Femur (tissue), 1 donor: ENCODE data around the gene KCNA2.

ENCODE experiments used
- DNase-seq: peaks from one replicate; pipeline ENCODE4 v3.0.0-alpha.2; 2017

Gene KCNA2

DNA sequence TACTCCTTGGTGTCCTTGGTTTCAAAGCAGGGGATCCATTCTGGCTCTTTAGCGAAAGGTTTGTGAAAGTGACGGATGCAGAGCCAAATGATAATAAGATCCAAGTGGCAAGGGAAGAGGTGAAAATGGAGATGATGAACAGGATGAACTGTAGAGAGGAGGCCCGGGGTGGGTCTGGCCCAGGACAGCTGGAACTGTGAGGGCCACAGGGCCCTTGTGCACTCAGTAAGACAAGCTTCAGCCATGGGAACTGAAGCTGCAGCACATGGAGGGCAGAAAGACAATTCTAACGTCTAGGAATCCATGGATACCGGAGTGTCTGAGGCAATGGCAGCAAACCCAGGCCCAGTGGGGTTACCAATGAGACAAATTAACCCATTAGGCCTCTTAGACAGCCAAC is 4.8 kb downstream of the KCNA2 start:
- no peak for DNase-seq

DNA sequence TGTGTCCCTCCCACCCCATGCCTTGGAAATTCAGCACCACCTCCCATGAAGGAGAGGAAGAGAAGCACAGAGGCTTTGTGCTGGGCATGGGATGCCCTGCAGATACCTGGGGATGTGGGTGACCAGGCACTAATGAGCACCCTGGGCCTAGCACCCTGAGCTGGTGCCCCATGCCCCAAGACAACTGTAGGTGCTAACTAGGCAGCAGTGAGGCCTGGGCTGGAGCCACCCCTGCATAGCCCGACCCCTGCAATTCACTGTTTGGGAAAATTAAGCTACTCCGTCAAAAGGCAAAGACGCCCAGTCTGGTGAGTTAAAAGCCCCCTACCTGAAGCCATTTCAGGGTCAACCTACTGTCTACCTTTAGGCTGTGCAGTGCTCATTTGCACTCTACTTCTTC is 5.4 kb downstream of the KCNA2 start:
- DNase-seq = no peak

DNA sequence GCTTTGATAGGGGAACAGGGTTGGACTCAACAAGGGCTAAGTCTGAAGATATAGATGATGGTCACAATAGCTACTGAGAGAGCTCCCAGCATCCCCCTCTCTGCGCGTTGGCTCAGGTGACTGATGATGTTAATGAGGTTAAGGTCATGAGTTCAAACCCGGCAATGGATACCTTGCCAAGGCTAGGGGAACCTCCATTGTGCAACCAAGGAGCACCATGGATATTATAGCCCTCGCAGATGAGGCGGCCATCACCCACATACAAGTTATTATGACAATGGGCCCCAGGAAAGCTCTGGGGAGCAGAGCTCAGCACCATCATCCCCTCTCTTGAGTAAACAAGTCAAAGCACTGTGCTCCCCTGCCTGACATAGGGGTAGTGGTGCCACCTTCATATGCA is 8.2 kb downstream of the KCNA2 start:
- no peak for DNase-seq

DNA sequence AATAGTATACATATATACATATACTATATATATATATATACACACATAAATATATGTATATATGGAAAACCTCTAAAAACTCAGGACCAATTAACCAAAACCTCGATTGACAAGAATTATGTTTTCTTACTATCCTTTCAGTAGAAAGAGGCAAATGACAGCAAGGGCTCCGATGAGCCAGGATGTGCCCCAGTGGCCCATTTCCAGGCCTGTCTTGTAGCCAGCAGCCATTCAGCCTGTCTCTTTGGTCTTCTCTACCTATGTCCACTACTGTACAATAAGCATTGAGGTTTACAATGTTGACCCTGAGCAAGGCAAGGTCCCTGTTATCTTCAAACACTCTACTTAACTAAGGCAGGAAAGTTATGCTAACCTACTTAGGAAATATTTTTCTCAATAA is 9.8 kb downstream of the KCNA2 start:
- DNase-seq = no peak

DNA sequence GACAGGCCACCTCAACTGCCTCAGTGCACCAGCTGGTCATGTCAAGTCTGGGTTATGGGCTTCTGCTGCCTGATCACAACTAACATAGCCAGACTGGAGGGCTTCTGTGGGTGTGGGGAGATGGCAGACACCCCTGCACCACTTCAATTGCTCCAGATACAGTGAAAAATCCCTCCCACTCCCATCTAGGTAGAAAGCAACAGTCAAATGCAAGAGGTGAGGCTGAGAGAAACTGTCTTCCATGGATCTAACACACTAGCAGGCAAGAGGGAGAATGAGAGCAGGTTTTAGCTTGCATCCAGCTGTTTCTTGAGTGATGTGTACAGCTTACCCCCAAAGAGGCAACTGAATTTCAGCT is 10.8 kb downstream of the KCNA2 start:
- no peak for DNase-seq

DNA sequence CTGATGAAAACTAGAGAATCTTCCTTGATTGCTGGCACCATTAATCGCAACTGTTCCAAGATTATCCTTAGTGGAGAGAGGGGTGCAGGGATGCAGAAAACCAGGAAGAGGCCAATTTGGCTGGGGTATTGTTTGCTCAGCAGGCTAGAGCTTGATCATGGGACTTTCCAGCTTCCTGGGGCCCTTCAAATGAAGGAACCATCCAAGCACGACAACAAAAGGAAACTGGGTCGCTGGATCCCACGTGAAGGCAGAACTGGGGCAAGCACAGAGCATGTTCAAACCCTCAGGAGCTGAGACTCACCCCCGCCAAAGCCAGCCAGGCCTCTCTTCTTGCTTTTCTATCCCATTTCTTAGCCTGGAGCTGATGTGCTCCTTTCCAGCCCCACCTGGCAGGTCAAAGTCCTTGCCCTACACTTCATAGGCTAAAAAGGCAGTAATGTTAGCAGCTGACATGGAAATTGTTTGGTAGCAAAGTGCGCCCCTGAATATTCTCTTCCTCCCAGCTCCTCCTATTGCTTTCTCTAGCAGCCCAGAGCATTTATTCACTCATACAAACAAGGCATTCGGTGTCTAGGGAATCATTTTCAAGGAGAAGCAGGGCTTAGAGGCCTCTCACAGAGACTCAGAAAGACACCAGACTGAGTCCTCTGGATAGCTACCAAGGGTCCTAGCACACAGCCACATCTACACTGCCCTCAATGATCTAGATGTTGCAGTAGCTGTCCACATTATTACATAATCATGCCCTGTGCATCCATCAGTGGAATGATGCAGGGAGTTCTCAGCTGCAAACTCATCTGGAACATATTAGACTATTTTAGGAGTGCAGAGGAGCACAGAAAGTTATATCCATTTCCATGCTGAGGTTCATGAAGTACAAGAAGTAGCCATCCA is 11.5 kb downstream of the KCNA2 start:
- no peak for DNase-seq

DNA sequence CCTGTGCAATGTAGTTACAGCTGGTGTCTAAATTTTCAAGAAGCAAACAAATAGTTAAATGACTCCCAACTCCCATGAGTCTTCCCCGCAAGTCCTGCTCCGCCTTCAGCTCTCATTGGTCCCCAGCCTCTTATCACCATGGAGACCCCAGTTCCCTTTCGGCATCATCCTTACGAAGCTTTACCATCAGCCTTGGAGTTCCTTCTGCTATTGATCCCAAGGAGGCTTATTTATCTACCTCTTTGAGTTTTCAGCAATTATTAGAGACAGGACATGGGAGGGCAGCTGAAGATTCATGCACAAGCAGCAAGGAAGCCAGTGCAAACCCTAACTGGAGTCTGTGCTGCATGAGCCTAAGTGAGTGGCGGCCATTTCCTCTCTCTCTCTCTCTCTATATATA is 12.3 kb downstream of the KCNA2 start:
- DNase-seq = no peak

DNA sequence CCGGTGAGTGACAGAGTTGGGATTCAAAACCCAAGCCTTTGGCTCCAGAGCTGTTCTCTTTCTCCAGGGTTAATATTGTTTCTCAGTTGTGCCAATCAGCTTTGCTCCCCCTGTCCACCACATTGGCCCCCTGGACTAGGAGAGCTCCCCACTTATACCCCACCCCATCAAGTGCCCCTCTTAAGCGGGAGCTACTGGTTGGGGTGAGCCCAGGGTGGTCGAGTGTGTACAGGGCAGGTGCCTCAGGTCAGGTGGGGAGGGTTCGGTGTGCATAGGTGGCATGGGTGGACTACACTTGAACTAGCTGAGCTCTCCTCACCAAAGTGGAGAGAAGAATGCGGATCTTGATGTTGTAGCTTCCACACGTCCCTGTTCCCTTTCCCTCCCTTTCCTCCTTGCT is 14.2 kb downstream of the KCNA2 start:
- no peak for DNase-seq

DNA sequence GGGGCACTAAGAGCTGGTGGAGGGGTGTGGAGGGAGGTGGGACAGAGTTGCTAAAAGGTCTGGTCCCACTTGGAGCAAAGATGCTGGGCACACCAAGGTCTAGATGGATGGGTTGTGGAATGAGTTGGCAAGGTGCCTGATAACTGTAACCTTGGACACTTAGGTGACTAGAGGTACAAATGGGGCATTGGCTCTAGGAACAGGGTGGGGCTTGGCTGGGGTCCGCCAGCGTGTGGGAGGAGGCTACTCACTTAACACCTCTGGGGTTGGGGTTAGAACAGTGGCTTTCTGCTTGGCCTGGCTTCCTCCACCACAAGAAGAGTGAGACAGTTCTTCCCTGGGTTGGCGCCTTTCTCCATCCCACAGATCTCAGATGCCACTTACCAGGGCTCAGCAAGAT is 17.2 kb downstream of the KCNA2 start:
- DNase-seq = no peak

DNA sequence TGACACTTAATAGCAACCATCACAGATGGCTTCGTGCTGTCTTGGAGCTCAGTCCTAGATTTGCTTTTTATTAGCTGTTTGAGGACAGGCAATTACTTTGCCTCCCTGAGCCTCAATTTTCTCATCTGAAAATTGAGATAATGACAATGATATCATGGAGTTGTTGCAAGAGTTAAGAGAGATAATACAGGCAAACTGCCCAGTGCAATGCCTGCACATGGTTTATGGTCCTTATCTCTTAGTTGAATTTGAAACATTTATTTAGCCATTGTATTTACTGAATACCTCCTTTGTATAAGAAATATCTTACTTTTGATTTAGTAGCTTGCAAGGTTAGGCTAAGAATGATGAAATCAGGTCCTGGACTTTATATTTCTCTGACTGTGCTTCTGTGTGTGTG is 17.7 kb downstream of the KCNA2 start:
- no peak for DNase-seq

DNA sequence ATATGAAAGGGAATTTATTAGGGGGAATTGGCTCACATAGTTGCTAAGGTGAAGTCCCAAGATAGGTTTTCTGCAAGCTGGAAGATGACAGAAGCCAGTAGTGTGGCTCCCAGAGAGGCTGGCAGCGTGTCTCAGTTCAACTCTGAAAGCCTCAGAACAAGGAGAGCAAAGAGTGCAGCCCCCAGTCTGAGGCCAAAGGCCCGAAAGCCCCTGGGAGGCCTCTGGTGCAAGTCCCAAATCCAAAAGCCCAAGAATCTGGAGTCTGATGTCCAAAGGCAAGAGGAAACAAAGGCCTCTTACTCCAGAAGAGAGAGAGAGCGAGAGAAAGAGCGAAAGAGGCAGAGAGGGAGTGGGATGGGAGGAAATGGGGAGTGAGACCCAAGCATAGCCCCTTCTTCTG is 18.3 kb downstream of the KCNA2 start:
- DNase-seq = no peak

DNA sequence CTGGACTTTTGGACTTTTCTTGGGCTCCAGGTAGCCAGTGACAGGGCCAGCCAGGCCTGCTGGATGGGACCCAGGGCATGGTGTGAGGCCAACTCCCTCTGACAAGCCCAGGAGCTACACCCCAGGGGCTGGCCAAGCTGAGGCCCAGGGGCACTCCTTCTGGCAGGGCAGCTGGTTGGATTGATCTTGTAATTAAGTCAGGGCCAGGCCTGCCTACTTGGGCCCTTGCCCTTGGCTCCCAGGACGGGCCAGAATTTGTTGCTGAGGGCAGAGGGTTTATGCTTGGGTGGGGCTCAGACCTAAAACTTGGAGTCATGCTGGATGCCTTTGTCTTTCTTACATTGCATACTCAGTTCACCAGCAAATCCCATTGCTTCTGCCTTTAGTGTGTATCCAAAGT is 20.7 kb downstream of the KCNA2 start:
- no peak for DNase-seq

DNA sequence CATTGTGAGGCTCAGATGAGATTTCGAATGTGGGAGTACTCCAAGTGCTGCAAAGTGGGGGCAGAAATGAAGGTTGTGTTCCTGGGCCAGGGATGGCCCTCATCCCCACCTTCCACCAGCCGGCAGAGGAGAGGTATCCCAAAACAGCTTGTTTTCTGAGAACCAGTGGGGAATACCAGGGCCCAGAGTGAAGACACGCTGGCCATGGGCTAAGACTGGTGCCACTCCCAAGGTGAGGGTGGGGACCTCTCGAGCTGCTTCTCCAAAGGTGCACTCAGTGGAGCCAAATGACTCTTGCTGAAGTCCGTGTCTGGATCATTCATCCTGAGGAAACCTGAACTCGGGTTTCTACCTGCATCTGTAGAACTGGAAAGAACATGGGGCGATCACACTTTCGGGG is 22.1 kb downstream of the KCNA2 start:
- DNase-seq = peak; percentile 3

DNA sequence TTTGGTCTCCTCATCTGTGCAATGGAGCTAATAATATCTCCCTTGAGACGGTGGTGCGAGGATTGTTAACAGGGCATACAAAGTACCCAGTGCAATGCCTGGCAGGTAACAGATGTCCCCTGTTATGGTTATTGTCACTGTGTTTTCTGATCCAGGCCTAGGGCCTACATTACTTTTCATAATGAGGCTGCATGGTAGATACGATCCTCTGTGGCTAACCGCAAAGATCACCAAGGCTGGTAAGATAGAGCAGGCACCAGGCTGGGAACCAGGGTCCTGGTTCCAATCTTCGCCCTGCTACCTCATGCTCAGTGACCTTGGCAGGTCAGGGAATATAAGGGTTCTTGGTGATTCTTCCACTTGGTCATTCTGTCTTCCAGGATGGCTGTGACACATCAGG is 22.7 kb downstream of the KCNA2 start:
- DNase-seq = no peak

DNA sequence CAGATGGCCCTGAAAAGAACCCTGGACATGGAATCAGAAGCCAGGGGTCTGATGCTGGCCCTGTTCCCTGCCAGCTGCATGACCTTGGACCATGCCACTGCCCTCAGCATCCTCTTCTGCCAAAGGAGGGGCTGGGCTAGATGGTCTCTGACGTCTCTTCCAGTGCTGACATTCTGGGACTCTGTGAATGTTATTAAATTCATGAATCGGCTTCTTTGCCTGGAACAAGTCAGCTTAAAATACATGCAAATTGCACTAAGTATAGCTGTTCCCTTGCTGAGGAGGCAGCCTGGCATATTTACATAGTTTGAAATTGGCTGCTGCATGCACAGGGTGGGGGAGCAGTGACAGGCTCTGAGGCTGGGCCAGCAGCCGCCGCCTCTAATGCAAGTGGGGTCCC is 23.8 kb downstream of the KCNA2 start:
- peak; percentile 19 for DNase-seq

DNA sequence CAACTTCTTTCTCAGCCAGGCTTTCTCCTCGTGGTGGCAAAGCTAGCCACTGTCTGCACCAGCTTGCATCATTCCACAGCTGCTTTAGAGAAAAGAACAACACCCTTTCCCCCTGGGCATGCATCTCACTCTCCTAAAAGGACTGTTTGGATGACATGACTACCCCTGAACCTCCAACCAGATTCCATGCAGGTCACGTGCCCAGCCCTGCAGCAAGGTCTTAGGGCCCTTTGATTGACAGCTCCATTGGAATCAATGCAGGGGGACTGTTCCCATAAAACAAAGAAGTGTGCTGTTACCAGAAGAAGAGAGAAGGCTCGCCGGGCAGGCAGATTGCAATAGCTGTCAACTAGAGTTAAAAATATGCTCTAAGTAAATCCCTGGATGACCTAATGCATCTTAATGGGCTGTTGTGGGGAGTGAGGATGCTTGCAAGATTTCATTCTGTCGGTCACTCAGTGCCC is 24.4 kb downstream of the KCNA2 start:
- peak; percentile 8 for DNase-seq

DNA sequence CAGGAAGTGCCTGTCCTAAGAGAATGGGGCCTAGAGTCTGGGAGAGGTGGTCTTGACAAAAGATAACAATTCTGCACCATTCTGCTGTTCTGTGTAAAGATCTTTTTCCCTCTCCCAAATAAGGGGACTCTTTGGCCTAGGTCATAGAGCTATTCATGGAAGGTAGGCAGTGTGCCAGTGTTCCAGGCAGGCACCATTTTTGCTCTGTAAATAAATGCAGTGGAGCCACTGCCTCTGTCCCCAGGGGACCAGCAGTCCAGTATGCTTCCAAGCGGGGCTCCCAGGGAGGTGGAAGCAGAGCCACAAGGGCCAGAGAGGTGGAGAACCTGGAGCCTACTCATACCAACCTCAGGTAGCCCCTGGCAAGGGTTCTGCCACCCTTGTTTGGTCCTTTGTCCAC is 25.9 kb downstream of the KCNA2 start:
- peak; percentile 5 for DNase-seq

DNA sequence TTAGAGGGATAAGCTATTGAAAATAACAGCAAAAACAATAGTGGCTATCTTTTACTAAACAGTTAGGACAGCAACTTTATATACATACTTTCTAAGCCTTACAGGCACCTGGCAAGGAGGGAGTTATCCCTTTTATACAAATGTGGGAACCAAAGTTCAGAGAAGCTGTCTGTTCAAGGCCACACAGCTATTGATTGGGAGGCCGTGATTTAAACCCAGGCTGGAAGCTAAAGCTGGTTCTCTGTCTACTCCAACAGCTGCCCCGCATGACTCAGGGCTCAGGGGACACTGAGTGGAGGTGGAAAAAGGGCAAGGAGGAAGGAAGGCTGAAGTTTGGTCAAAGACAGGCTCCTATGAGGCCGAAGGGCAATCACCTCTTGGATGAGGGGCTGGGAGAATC is 26.7 kb downstream of the KCNA2 start:
- DNase-seq = peak; percentile 1

DNA sequence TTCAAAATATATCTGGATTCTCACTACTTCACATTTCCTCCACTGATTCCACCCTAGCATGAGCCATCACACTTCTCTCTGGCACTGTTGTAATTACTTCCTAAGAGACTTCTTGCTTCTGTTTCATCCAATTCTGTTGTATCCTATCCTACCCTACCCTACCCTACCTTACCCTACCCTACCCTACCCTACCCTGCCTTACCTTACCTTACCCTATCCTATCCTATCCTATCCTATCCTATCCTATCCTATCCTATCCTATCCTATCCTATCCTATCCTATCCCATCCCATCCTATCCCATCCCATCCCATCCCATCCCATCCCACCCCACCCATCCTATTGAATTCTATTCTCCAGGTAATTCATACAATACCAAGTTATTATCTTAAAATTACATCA is 29.7 kb downstream of the KCNA2 start:
- DNase-seq = no peak

DNA sequence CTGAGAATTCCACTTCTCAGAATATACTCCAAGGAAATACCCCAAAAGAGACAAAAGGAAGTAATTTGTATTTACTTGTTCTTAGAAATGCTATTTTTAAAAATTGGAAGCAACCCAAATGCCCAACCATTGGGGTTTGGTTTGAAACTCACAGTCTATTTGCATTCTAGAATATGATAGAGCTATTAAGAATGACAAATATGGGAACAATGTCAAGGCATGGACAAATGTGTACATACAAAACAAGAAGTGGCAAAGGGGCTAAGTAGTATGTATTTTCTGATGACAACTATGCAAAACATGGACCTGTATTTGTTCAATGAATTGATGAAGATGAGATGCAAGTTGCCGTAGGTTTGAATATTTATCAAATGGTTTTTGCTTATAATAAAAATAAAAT is 32.8 kb downstream of the KCNA2 start:
- DNase-seq = no peak

DNA sequence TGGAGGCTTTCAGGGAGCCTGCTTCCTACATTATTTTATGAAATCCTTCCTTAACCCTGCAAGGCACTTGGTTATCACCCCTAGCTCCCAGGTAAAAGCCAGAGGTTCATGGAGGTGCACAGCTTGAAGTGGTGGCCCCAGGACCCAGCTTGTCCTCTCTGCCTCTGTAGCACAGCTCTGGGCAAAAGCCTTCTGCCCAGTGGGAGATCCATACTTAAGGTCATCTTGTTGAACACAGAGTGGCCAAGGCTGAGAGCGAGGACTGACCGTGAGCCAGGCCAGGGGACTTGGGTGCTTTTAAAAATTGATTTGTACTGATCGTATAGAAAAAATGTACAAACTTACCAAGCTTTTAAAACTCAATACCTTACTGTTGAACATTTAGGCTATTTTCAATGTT is 33.4 kb downstream of the KCNA2 start:
- no peak for DNase-seq

DNA sequence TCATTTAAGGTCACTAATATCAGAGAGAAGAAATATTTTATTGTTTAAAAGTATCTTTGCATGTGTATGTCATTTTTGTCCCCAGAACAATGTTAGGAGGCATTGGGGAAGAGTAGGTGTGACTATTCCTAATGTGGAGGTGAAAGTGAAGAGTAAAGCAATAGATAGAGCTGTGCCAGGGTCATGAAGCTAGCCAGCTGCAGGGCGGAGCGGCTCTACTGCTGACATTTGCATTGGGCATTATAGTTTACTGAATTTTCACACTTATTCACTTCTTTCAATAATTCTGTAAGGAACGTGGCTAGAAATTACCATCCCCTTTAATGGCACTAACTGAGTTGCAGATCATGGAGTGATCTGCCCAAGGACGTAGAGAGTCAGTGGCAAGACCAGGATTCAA is 35.3 kb downstream of the KCNA2 start:
- DNase-seq = no peak

DNA sequence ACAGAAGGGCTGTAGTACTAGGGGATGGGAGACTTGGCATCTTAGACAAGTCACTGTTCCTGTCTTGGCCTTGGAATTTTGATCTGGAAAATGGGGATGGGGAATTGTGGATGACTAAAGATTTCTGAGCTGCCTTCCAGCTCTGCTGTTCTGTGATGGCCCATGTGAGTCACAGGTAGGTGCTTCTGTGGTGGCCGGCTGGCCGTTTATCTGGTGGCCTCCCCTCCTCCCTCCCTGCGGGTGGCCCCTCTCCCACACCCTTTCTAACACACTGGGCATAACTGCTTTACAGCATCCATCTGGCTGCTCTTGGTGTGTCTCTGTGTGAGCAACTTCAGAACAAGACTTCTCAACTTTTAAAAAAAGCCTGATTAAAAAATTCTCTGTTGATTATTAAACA is 35.9 kb downstream of the KCNA2 start:
- no peak for DNase-seq

DNA sequence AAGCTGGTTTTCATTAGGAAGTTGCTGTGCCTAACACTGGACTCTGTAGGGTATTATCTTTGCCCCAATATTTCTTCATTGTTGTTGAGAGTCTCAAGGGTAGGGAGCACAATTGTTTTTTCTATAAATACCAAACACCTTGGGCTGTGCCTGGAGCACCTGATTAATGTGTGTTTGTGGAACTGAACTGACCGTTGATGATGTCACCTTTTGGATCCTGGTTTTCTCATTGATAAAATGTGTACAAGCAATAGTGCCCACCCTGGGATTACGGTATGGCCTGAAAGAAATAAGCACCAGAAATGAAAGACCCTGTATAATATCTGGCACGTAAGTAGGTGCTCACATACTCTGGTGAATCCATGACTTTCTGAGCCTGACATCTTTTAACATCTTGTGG is 39.3 kb downstream of the KCNA2 start:
- DNase-seq = no peak

DNA sequence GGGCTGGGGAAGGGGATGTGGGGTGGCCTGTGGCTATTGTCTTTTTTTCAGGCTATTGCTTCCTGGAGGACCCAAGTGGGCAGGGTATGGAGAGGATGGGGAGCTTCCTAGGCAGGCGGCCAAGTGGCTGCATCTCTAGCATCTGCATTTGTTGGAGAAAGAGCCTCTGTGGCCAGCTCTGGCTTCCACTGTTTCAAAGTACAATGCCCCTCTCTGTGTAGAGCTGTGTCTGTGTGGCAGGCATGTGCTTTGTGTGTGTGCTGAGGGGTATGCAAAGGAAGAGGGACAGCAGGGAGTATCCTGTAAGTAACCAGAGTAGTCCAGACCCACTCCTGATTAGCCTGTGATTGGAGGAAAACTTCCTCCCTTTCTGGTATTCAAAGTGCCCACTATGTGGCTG is 40.6 kb downstream of the KCNA2 start:
- DNase-seq = peak; percentile 17
